ENCODE data around the gene ASB14.

Gene ASB14

GRCh38 chr3:57279685-57280084 is 12.8 kb downstream of the ASB14 start:
- no peak for TF ChIP-seq ZNF70 (CRISPR knock-in tag; IDR thresholded peaks at IDR 0.05)
- no peak for TF ChIP-seq CSDC2 (CRISPR knock-in tag; IDR thresholded peaks at IDR 0.05)
- TF ChIP-seq ESRRG (CRISPR knock-in tag; IDR thresholded peaks at IDR 0.05), result no peak
- TF ChIP-seq RARB (CRISPR knock-in tag; IDR thresholded peaks at IDR 0.05), result no peak
- TF ChIP-seq, protein P1, sequence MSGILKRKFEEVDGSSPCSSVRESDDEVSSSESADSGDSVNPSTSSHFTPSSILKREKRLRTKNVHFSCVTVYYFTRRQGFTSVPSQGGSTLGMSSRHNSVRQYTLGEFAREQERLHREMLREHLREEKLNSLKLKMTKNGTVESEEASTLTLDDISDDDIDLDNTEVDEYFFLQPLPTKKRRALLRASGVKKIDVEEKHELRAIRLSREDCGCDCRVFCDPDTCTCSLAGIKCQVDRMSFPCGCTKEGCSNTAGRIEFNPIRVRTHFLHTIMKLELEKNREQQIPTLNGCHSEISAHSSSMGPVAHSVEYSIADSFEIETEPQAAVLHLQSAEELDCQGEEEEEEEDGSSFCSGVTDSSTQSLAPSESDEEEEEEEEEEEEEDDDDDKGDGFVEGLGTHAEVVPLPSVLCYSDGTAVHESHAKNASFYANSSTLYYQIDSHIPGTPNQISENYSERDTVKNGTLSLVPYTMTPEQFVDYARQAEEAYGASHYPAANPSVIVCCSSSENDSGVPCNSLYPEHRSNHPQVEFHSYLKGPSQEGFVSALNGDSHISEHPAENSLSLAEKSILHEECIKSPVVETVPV (CRISPR knock-in tag; IDR thresholded peaks at IDR 0.05), result no peak
- TF ChIP-seq ZFP3 (CRISPR knock-in tag; IDR thresholded peaks at IDR 0.05), result no peak
- no peak for TF ChIP-seq ZC3H10 (CRISPR knock-in tag; IDR thresholded peaks at IDR 0.05)
- no peak for TF ChIP-seq GLIS3 (CRISPR knock-in tag; IDR thresholded peaks at IDR 0.05)
- no peak for ATAC-seq

GRCh38 chr3:57278237-57278636 is 14.2 kb downstream of the ASB14 start:
- no peak for ATAC-seq
- TF ChIP-seq, protein P2, sequence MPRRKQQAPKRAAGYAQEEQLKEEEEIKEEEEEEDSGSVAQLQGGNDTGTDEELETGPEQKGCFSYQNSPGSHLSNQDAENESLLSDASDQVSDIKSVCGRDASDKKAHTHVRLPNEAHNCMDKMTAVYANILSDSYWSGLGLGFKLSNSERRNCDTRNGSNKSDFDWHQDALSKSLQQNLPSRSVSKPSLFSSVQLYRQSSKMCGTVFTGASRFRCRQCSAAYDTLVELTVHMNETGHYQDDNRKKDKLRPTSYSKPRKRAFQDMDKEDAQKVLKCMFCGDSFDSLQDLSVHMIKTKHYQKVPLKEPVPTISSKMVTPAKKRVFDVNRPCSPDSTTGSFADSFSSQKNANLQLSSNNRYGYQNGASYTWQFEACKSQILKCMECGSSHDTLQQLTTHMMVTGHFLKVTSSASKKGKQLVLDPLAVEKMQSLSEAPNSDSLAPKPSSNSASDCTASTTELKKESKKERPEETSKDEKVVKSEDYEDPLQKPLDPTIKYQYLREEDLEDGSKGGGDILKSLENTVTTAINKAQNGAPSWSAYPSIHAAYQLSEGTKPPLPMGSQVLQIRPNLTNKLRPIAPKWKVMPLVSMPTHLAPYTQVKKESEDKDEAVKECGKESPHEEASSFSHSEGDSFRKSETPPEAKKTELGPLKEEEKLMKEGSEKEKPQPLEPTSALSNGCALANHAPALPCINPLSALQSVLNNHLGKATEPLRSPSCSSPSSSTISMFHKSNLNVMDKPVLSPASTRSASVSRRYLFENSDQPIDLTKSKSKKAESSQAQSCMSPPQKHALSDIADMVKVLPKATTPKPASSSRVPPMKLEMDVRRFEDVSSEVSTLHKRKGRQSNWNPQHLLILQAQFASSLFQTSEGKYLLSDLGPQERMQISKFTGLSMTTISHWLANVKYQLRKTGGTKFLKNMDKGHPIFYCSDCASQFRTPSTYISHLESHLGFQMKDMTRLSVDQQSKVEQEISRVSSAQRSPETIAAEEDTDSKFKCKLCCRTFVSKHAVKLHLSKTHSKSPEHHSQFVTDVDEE (CRISPR knock-in tag; IDR thresholded peaks at IDR 0.05), result no peak
- TF ChIP-seq ZC3H10 (CRISPR knock-in tag; IDR thresholded peaks at IDR 0.05), result no peak

GRCh38 chr3:57275393-57275792 is 17.1 kb downstream of the ASB14 start:
- TF ChIP-seq, protein P3, sequence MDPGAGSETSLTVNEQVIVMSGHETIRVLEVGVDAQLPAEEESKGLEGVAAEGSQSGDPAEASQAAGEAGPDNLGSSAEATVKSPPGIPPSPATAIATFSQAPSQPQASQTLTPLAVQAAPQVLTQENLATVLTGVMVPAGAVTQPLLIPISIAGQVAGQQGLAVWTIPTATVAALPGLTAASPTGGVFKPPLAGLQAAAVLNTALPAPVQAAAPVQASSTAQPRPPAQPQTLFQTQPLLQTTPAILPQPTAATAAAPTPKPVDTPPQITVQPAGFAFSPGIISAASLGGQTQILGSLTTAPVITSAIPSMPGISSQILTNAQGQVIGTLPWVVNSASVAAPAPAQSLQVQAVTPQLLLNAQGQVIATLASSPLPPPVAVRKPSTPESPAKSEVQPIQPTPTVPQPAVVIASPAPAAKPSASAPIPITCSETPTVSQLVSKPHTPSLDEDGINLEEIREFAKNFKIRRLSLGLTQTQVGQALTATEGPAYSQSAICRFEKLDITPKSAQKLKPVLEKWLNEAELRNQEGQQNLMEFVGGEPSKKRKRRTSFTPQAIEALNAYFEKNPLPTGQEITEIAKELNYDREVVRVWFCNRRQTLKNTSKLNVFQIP (CRISPR knock-in tag; IDR thresholded peaks at IDR 0.05; ENCODE audit: borderline replicate concordance, low read depth), result no peak
- TF ChIP-seq SNAI2 (CRISPR knock-in tag; IDR thresholded peaks at IDR 0.05), result no peak
- TF ChIP-seq, protein P1 (CRISPR knock-in tag; IDR thresholded peaks at IDR 0.05), result no peak

GRCh38 chr3:57274845-57275244 is 17.6 kb downstream of the ASB14 start:
- TF ChIP-seq, protein P3 (CRISPR knock-in tag; IDR thresholded peaks at IDR 0.05; ENCODE audit: borderline replicate concordance, low read depth), result no peak
- TF ChIP-seq, protein P2 (CRISPR knock-in tag; IDR thresholded peaks at IDR 0.05), result no peak
- ATAC-seq, result no peak

More at GRCh38 chr3:57275393-57275792, 17.1 kb downstream of the ASB14 start:
- ATAC-seq, result no peak

GRCh38 chr3:57268416-57268815 is 24.1 kb downstream of the ASB14 start:
- ATAC-seq, result no peak
- TF ChIP-seq TCF4 (CRISPR knock-in tag; IDR thresholded peaks at IDR 0.05; ENCODE audit: borderline replicate concordance) (no peak), OSR1 (CRISPR knock-in tag; IDR thresholded peaks at IDR 0.05) (no peak), SNAI2 (CRISPR knock-in tag; IDR thresholded peaks at IDR 0.05) (no peak), TOX (CRISPR knock-in tag; IDR thresholded peaks at IDR 0.05; ENCODE audit: borderline replicate concordance) (no peak), ESRRG (CRISPR knock-in tag; IDR thresholded peaks at IDR 0.05) (no peak), PPARA (CRISPR knock-in tag; IDR thresholded peaks at IDR 0.05; ENCODE audit: borderline replicate concordance) (no peak), ARNTL (CRISPR knock-in tag; IDR thresholded peaks at IDR 0.05; ENCODE audit: borderline replicate concordance, low read depth) (no peak), CSDC2 (CRISPR knock-in tag; IDR thresholded peaks at IDR 0.05) (no peak), ZNF8 (CRISPR knock-in tag; IDR thresholded peaks at IDR 0.05) (no peak), ZFP3 (CRISPR knock-in tag; IDR thresholded peaks at IDR 0.05) (no peak), RARB (CRISPR knock-in tag; IDR thresholded peaks at IDR 0.05) (no peak)
- TF ChIP-seq, protein P3 (CRISPR knock-in tag; IDR thresholded peaks at IDR 0.05; ENCODE audit: borderline replicate concordance, low read depth), result no peak

Data from SK-N-SH treated with all-trans-retinoic acid at 6 μM for 48 hours (cell line).